GM19193 (cell line): Measurements from ENCODE around the gene GALK2.

Source experiments
- POLR2A ChIP-seq: IDR thresholded peaks from 4 replicates; pipeline ENCODE4 v1.6.1; 2011; ENCODE audit not compliant: insufficient read depth, insufficient read length; ENCODE audit errors: extremely low read depth

Gene GALK2

GRCh38 chr15:49297584-49297983, 127.5 kb downstream of the GALK2 start:
- no peak for TF ChIP-seq POLR2A

- TF ChIP-seq POLR2A: no peak
Measured at GRCh38 chr15:49300856-49301255, 130.8 kb downstream of the GALK2 start.

GRCh38 chr15:49301562-49301961, 131.5 kb downstream of the GALK2 start:
- TF ChIP-seq POLR2A: no peak

- no peak for TF ChIP-seq POLR2A
Measured at GRCh38 chr15:49303003-49303402, 133.0 kb downstream of the GALK2 start.

GRCh38 chr15:49306551-49306950, 136.5 kb downstream of the GALK2 start:
- no peak for TF ChIP-seq POLR2A

- TF ChIP-seq POLR2A: no peak
Measured at GRCh38 chr15:49308686-49309085, 138.6 kb downstream of the GALK2 start.

GRCh38 chr15:49309889-49310288, 139.8 kb downstream of the GALK2 start:
- no peak for TF ChIP-seq POLR2A

GRCh38 chr15:49313650-49314049, 143.6 kb downstream of the GALK2 start:
- TF ChIP-seq POLR2A: no peak

- no peak for TF ChIP-seq POLR2A
Measured at GRCh38 chr15:49314716-49315115, 144.7 kb downstream of the GALK2 start.

- TF ChIP-seq POLR2A: no peak
Measured at GRCh38 chr15:49315391-49315823, 145.4 kb downstream of the GALK2 start.

GRCh38 chr15:49320351-49320750, 150.3 kb downstream of the GALK2 start:
- no peak for TF ChIP-seq POLR2A

GRCh38 chr15:49323207-49323606, 153.2 kb downstream of the GALK2 start:
- no peak for TF ChIP-seq POLR2A

GRCh38 chr15:49327927-49328326, 157.9 kb downstream of the GALK2 start:
- no peak for TF ChIP-seq POLR2A

- TF ChIP-seq POLR2A: no peak
Measured at GRCh38 chr15:49328941-49329340, 158.9 kb downstream of the GALK2 start.

GRCh38 chr15:49330166-49330565, 160.1 kb downstream of the GALK2 start:
- no peak for TF ChIP-seq POLR2A

- TF ChIP-seq POLR2A: no peak
Measured at GRCh38 chr15:49331442-49331841, 161.4 kb downstream of the GALK2 start.

GRCh38 chr15:49331951-49332350, 161.9 kb downstream of the GALK2 start:
- TF ChIP-seq POLR2A: no peak
